ENCODE data around the gene RBMS3.

Gene RBMS3

GRCh38 chr3:29731050-29731449 lies 450.2 kb downstream of the RBMS3 start:
- DNase-seq (ENCODE audit: low read depth), result no peak

- no peak for DNase-seq (ENCODE audit: low read depth)
Observed at GRCh38 chr3:29741231-29741630, 460.4 kb downstream of the RBMS3 start.

- no peak for DNase-seq (ENCODE audit: low read depth)
Observed at GRCh38 chr3:29745232-29745870, 464.5 kb downstream of the RBMS3 start.

- no peak for DNase-seq (ENCODE audit: low read depth)
Observed at GRCh38 chr3:29746163-29746760, 465.4 kb downstream of the RBMS3 start.

GRCh38 chr3:29747991-29748390 lies 467.1 kb downstream of the RBMS3 start:
- DNase-seq (ENCODE audit: low read depth), result no peak

GRCh38 chr3:29751647-29752314 lies 470.9 kb downstream of the RBMS3 start:
- no peak for DNase-seq (ENCODE audit: low read depth)

- DNase-seq (ENCODE audit: low read depth), result no peak
Observed at GRCh38 chr3:29754346-29754745, 473.5 kb downstream of the RBMS3 start.

GRCh38 chr3:29755416-29755815 lies 474.5 kb downstream of the RBMS3 start:
- no peak for DNase-seq (ENCODE audit: low read depth)

- no peak for DNase-seq (ENCODE audit: low read depth)
Observed at GRCh38 chr3:29757054-29757777, 476.3 kb downstream of the RBMS3 start.

GRCh38 chr3:29758108-29758433 lies 477.2 kb downstream of the RBMS3 start:
- no peak for DNase-seq (ENCODE audit: low read depth)

GRCh38 chr3:29758434-29759322 lies 477.8 kb downstream of the RBMS3 start:
- no peak for DNase-seq (ENCODE audit: low read depth)

GRCh38 chr3:29759411-29760225 lies 478.7 kb downstream of the RBMS3 start:
- DNase-seq (ENCODE audit: low read depth), result no peak

- no peak for DNase-seq (ENCODE audit: low read depth)
Observed at GRCh38 chr3:29760226-29760685, 479.4 kb downstream of the RBMS3 start.

- DNase-seq (ENCODE audit: low read depth), result no peak
Observed at GRCh38 chr3:29761517-29761916, 480.6 kb downstream of the RBMS3 start.

GRCh38 chr3:29763115-29763514 lies 482.2 kb downstream of the RBMS3 start:
- no peak for DNase-seq (ENCODE audit: low read depth)

GRCh38 chr3:29764041-29764440 lies 483.2 kb downstream of the RBMS3 start:
- DNase-seq (ENCODE audit: low read depth), result no peak

GRCh38 chr3:29764603-29765254 lies 483.9 kb downstream of the RBMS3 start:
- DNase-seq (ENCODE audit: low read depth), result no peak

- DNase-seq (ENCODE audit: low read depth), result no peak
Observed at GRCh38 chr3:29771602-29772001, 490.7 kb downstream of the RBMS3 start.

- DNase-seq (ENCODE audit: low read depth), result no peak
Observed at GRCh38 chr3:29772436-29772835, 491.6 kb downstream of the RBMS3 start.

- DNase-seq (ENCODE audit: low read depth), result no peak
Observed at GRCh38 chr3:29773481-29773880, 492.6 kb downstream of the RBMS3 start.

All from T-helper 22 cell (primary cell).